Right atrium auricular region (tissue), 2 donors: ENCODE results near the gene INTS15. TPM values are rescaled to one million over a fixed set of nuclear protein-coding genes. Genes with fewer than 3 reads are reported as not detected.

Source experiments
- DNase-seq: peaks from one replicate; pipeline ENCODE4 v3.0.0-alpha.2; 2019; ENCODE audit warnings: low spot score
- H3K27ac ChIP-seq, 2 donors: fragments of 200-600 bp; sonication (generic); 1 replicate in 1 of 2; 2 replicates in 1 of 2; pipeline ENCODE4 v1.5.1; 2016 to 2019
- H3K27me3 ChIP-seq, 2 donors: fragments of 200-600 bp; sonication (generic); one replicate each; pipeline versions ENCODE4 v1.5.1 to v1.6.0; 2017 to 2019
- H3K36me3 ChIP-seq: fragments of 200-600 bp; sonication (generic); one replicate; pipeline ENCODE4 v1.5.1; 2016
- H3K4me1 ChIP-seq, 2 donors: fragments of 200-600 bp; sonication (generic); one replicate each; pipeline versions ENCODE4 v1.5.1 to v1.6.0; 2017 to 2019
- H3K4me3 ChIP-seq, 2 donors: fragments of 200-600 bp; sonication (generic); 1 replicate in 1 of 2; 2 replicates in 1 of 2; pipeline ENCODE4 v1.5.1; 2017 to 2019; ENCODE audit warnings: mild to moderate bottlenecking in 1 of 2, moderate library complexity in 1 of 2
- H3K9me3 ChIP-seq, 2 donors: fragments of 200-600 bp; sonication (generic); one replicate each; pipeline ENCODE4 v1.5.1; 2019
- total RNA-seq, 2 donors: library from RNA; depleted of rRNA; stranded (reverse); fragments of >200 nt; gene quantifications; one replicate each; pipeline ENCODE4 v1.1.0, GENCODE V29; 2016
- TF ChIP-seq, protein P1 (sequence below), 2 donors: fragments of 200-600 bp; sonication (generic); IDR thresholded peaks; one replicate each; pipeline ENCODE4 v1.5.1; 2019; ENCODE audit warnings: antibody characterized with exemption in 2 of 2

Gene INTS15
- total RNA-seq: 10 to 100 TPM; 12.5 to 19.5 TPM

DNA sequence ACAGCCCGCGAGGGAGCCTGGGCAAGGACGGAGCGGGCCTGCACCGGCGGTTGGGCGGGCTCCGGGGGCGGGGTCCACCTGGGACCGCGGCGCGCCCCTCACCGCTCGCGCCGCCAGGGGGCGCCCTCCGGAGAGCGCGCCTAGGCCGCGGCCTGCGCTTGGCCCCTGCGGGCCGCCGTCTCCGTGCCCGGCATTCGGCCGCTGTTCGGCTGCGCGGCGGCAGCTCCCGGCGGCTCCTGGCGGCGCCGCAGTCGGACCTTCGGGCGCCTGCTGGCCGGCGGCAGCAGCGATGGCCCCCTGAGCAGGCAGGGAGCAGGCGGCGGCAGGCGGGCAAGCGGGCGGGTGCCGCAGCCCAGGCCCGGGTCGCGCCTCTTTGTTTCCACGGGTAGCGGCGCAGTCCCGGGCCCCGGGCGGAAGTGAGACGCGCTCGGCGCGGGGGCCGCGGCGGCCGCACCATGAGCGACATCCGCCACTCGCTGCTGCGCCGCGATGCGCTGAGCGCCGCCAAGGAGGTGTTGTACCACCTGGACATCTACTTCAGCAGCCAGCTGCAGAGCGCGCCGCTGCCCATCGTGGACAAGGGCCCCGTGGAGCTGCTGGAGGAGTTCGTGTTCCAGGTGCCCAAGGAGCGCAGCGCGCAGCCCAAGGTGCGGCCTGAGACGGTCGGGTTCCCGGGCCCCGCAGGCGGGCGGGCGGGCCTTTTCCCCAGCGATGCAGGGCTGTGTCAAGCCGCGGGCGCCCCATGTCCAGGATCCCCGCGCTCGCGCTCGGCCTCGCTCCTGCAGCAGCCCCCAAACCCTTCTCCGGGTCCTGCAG lies at the start of gene INTS15:
Gene INTS15, plus strand, starts transcription at position 193 of the 816 bp plus-strand sequence. Its CDS starts 263 bp downstream, at position 456.
- Histone ChIP-seq H3K27me3 (no peaks in the 10 kb centered on the region), H3K36me3 (peaks cover 39% of the 10 kb centered on the region), H3K27ac (peak within 1 kb of the TSS; percentile 72 to 76), H3K4me1 (peaks cover 0 to 18% of the 10 kb centered on the region in 2 donors), H3K4me3 (peak within 1 kb of the TSS; percentile 75 to 82), H3K9me3 (no peaks in the 10 kb centered on the region)
- no peak for DNase-seq
- TF ChIP-seq, protein P1, sequence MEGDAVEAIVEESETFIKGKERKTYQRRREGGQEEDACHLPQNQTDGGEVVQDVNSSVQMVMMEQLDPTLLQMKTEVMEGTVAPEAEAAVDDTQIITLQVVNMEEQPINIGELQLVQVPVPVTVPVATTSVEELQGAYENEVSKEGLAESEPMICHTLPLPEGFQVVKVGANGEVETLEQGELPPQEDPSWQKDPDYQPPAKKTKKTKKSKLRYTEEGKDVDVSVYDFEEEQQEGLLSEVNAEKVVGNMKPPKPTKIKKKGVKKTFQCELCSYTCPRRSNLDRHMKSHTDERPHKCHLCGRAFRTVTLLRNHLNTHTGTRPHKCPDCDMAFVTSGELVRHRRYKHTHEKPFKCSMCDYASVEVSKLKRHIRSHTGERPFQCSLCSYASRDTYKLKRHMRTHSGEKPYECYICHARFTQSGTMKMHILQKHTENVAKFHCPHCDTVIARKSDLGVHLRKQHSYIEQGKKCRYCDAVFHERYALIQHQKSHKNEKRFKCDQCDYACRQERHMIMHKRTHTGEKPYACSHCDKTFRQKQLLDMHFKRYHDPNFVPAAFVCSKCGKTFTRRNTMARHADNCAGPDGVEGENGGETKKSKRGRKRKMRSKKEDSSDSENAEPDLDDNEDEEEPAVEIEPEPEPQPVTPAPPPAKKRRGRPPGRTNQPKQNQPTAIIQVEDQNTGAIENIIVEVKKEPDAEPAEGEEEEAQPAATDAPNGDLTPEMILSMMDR (IDR thresholded peaks at IDR 0.05): peak; percentile 81 to 94

DNA sequence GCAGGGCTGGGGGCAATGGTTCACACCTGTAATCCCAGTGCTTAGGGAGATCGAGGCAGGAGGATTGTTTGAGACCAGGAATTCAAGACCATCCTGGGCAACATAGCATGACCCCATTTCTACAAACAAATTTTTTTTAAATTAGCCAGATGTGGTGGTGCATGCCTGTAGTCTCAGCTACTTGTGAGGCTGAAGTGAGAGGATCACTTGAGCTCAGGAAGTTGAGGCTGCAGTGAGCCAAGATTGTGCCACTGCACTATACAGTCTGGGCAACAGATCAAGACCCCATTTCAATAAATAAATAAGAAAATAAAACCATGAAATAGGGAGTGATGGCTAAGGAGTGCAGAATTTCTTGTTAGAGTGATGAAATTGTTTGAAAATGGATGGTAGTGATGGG lies 47.5 kb upstream of the INTS15 start:
- TF ChIP-seq, protein P1 (IDR thresholded peaks at IDR 0.05): no peak
- H3K9me3 ChIP-seq: no peaks in the 10 kb centered on the region
- no peaks in the 10 kb centered on the region for H3K4me1 ChIP-seq
- H3K27me3 ChIP-seq: no peaks in the 10 kb centered on the region
- no peak overlapping the region for H3K27ac ChIP-seq
- no peak overlapping the region for H3K4me3 ChIP-seq
- no peaks in the 10 kb centered on the region for H3K36me3 ChIP-seq
- DNase-seq: no peak

DNA sequence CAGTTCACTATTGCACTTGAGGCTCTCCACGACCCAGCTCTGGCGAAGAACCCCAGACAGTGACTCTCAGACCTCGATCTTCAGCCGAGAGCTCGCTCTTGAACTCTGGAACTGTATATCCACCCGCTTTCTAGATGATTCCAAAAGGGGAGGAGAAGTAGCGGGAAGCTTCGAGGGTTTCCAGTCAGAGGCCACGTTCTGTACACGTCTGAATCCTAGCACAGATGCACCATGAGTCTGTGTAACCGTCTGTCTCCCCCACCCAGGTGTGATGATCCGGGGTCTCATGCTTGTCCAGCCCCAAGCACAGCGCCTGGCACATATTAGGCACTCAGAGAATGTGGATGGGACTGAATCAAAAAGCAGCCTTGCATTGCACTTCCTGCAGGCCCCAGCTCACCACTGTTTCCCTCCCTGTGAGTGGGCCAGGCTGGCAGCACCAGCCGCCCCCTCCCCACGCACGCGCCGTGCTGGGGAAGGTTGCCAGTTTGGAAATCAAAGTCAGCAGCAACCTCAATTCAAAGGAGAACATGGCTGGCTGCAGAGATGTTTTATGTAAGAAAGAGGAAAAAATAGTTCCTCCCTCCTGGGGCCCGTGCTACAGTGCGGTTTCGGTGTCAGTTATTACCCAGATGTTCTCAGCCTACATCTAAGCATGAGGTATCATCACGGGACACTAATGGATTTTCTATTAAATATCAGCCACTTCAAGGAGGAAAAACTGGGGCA lies 44.3 kb upstream of the INTS15 start:
- Histone ChIP-seq H3K4me3 (no peak overlapping the region), H3K27me3 (no peaks in the 10 kb centered on the region), H3K36me3 (no peaks in the 10 kb centered on the region), H3K4me1 (no peaks in the 10 kb centered on the region), H3K9me3 (no peaks in the 10 kb centered on the region), H3K27ac (no peak overlapping the region)
- TF ChIP-seq, protein P1 (IDR thresholded peaks at IDR 0.05): no peak
- DNase-seq: no peak

DNA sequence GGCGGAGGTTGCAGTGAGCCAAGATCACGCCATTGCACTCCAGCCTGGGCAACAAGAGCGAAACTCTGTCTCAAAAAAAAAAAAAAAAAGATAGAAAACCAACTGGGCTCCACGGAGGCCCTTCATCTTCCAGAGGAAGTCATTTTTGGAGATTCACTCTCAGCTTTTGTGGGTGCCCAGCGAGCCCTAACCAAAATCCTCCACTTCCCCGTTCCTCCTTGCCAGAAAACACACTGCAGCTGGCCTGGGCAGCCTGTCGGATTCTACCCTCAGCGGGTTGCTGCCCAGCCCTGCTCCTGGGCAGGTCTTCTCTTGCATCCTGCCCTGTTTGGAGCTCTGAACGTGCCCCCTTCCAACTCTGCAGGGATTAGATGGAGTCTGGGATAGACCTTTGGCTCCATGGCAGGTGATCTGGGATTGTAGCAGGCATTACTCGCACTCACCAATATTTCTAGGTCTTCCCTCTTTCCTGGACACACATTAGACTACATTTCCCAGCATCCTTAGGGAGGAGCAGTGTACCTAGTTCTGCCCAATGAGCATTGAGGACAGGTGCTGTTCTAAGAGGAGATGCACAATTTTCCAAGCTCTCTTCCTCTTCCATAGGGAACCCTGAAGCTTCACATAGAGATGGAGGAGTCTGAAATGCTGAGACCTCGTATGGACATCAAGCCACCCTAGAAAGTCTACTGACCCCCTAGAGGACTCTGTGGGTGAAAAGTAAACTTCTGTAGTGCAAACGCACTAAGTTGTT lies 43.1 kb upstream of the INTS15 start:
- Histone ChIP-seq H3K4me1 (no peaks in the 10 kb centered on the region), H3K4me3 (no peak overlapping the region), H3K27me3 (no peaks in the 10 kb centered on the region), H3K36me3 (no peaks in the 10 kb centered on the region), H3K27ac (no peak overlapping the region), H3K9me3 (no peaks in the 10 kb centered on the region)
- TF ChIP-seq, protein P1 (IDR thresholded peaks at IDR 0.05): no peak
- no peak for DNase-seq

DNA sequence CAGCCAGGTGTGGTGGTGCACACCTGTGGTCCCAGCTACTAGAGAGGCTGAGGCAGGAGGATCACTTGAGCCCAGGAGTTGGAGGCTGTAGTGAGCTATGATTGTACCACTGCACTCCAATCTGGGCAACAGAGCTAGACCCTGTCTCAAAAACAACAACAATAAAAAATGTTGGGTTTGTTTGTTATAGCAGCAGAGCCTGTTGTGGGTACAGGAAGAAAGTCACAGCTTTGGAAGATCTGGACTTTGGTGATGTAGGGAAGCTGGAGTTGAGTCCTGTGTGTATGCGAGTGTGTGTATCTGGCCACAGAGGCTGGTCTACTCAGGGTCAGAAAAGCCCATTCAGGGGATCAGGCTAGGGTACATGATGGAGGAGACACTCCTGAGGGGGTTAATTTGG lies 42.4 kb upstream of the INTS15 start:
- no peaks in the 10 kb centered on the region for H3K27me3 ChIP-seq

More for the DNA sequence above, 42.4 kb upstream of the INTS15 start:
- H3K27ac ChIP-seq: no peak overlapping the region
- no peaks in the 10 kb centered on the region for H3K9me3 ChIP-seq
- H3K4me1 ChIP-seq: no peaks in the 10 kb centered on the region
- H3K4me3 ChIP-seq: no peak overlapping the region
- TF ChIP-seq, protein P1 (IDR thresholded peaks at IDR 0.05): no peak
- no peaks in the 10 kb centered on the region for H3K36me3 ChIP-seq
- DNase-seq: no peak
